ENCODE data around the gene MAP4. TPM values are rescaled to one million over a fixed set of nuclear protein-coding genes. Genes with fewer than 3 reads are reported as not detected.

MAP4 gene
- total and polyA plus RNA-seq, 2 of the 13 experiments (the other 11 are each of a cell fraction or from before 2014, with no cell fraction given) = 33.1 to 38.7 TPM

- TF ChIP-seq SOX5 (CRISPR knock-in tag; IDR thresholded peaks at IDR 0.05; ENCODE audit: borderline replicate concordance) = 0 out of 2 replicates have a peak, but pooled peaks have one; percentile 5
- peak; percentile 27; the same call in 1 of the 2 replicates for TF ChIP-seq POLR2AphosphoS5 (IDR thresholded peaks at IDR 0.05; ENCODE audit: low read depth, low read length)
- no peak for TF ChIP-seq ZNF382 (CRISPR knock-in tag; IDR thresholded peaks at IDR 0.05; ENCODE audit: borderline replicate concordance)
- peak; percentile 91; the same call in 1 of the 2 replicates for TF ChIP-seq ZNF235 (CRISPR knock-in tag; IDR thresholded peaks at IDR 0.05; ENCODE audit: borderline replicate concordance)
- no peak for TF ChIP-seq AHDC1 (CRISPR knock-in tag; IDR thresholded peaks at IDR 0.05; ENCODE audit: borderline replicate concordance)
- peak; percentile 84 for TF ChIP-seq NR2C2 (CRISPR knock-in tag; IDR thresholded peaks at IDR 0.05; ENCODE audit: borderline replicate concordance)
- no peak for TF ChIP-seq ZBTB8A (CRISPR knock-in tag; IDR thresholded peaks at IDR 0.05; ENCODE audit: borderline replicate concordance, low read depth)
- TF ChIP-seq NKX3-1 (CRISPR knock-in tag; IDR thresholded peaks at IDR 0.05) = no peak; the same call in 1 of the 2 replicates
- 0 out of 2 replicates have a peak, but pooled peaks have one; percentile 25 for TF ChIP-seq ZBTB14 (CRISPR knock-in tag; IDR thresholded peaks at IDR 0.05)
- TF ChIP-seq ZNF576 (CRISPR knock-in tag; IDR thresholded peaks at IDR 0.05) = no peak
- TF ChIP-seq ZBTB39 (CRISPR knock-in tag; IDR thresholded peaks at IDR 0.05) = no peak
- TF ChIP-seq ZNF441 (CRISPR knock-in tag; IDR thresholded peaks at IDR 0.05; ENCODE audit: borderline replicate concordance) = no peak; the same call in 1 of the 2 replicates
- no peak for TF ChIP-seq ZC3H4 (CRISPR knock-in tag; IDR thresholded peaks at IDR 0.05; ENCODE audit: borderline replicate concordance)
- no peak for TF ChIP-seq GLMP (CRISPR knock-in tag; IDR thresholded peaks at IDR 0.05; ENCODE audit: borderline replicate concordance)
- no peak for TF ChIP-seq NR2F6 (IDR thresholded peaks at IDR 0.05)
- TF ChIP-seq NR2F6 (CRISPR knock-in tag; IDR thresholded peaks at IDR 0.05) = no peak
- no peak for TF ChIP-seq CAMTA2 (CRISPR knock-in tag; IDR thresholded peaks at IDR 0.05; ENCODE audit: borderline replicate concordance)
- no peak for TF ChIP-seq SKI (IDR thresholded peaks at IDR 0.05; ENCODE audit: partially characterized antibody)
- TF ChIP-seq ZNF737 (CRISPR knock-in tag; IDR thresholded peaks at IDR 0.05; ENCODE audit: borderline replicate concordance) = no peak
Measured at GRCh38 chr3:47802734-47803479, 213.3 kb downstream of the MAP4 start, which contains the start of gene DHX30 (continued).
